GM12878 (cell line): Measurements from ENCODE around the gene CDK5RAP3. TPM values are rescaled to one million over a fixed set of nuclear protein-coding genes. Genes with fewer than 3 reads are reported as not detected.

Experiments used
- BCL3 ChIP-seq: IDR thresholded peaks from 2 replicates; pipeline ENCODE4 v1.6.1; 2011; ENCODE audit warnings: borderline replicate concordance, low read depth, mild to moderate bottlenecking, moderate library complexity, low read length; ENCODE audit not compliant: insufficient read depth, poor library complexity, severe bottlenecking
- CBFB ChIP-seq: IDR thresholded peaks from 2 replicates; pipeline ENCODE4 v1.6.1; 2016; ENCODE audit warnings: antibody characterized with exemption, low read depth
- CEBPB ChIP-seq, 2 experiments: fragments of 150-350 bp in 1 of 2; IDR thresholded peaks; 2 replicates each; pipeline ENCODE4 v1.6.1; 2012 to 2014; ENCODE audit warnings: low read depth in 2 of 2, low read length in 2 of 2, borderline replicate concordance in 1 of 2, inconsistent platforms in 1 of 2
- EGR1 ChIP-seq, 2 experiments: IDR thresholded peaks; 1 replicate in 1 of 2; 2 replicates in 1 of 2; pipeline ENCODE4 v1.6.1; 2011 to 2012; ENCODE audit warnings: low read depth in 2 of 2, low read length in 2 of 2, borderline replicate concordance in 1 of 2, mild to moderate bottlenecking in 1 of 2, moderate library complexity in 1 of 2
- ELK1 ChIP-seq: IDR thresholded peaks from 2 replicates; pipeline ENCODE4 v1.6.1; 2012; ENCODE audit warnings: low read depth, low read length, improper control_type of control experiment
- ETV6 ChIP-seq, 2 experiments: fragments of 450-650 bp in 1 of 2; IDR thresholded peaks in 1 of 2; conservative IDR thresholded peaks in 1 of 2; 2 replicates each; pipeline ENCODE4 v1.6.1; 2014; ENCODE audit warnings: antibody characterized with exemption in 1 of 2, borderline replicate concordance in 1 of 2, low read depth in 1 of 2, mild to moderate bottlenecking in 1 of 2, moderate library complexity in 1 of 2
- FOS ChIP-seq: IDR thresholded peaks from 3 replicates; pipeline ENCODE4 v1.6.1; 2011; ENCODE audit warnings: borderline replicate concordance; ENCODE audit not compliant: insufficient read length; ENCODE audit errors: extremely low read depth
- FOXK2 ChIP-seq: fragments of 450-650 bp; IDR thresholded peaks from 2 replicates; pipeline ENCODE4 v1.6.1; 2017; ENCODE audit warnings: mild to moderate bottlenecking, moderate library complexity
- GATAD2B ChIP-seq: fragments of 450-650 bp; conservative IDR thresholded peaks from 2 replicates; pipeline ENCODE4 v1.6.1; 2017; ENCODE audit warnings: low read depth, mild to moderate bottlenecking, moderate library complexity
- HDAC2 ChIP-seq: fragments of 200-600 bp; sonication (generic); IDR thresholded peaks from 2 replicates; pipeline ENCODE4 v1.6.1; 2017
- HDGF ChIP-seq: fragments of 450-650 bp; IDR thresholded peaks from 2 replicates; pipeline ENCODE4 v1.6.1; 2016; ENCODE audit warnings: antibody characterized with exemption
- JUND ChIP-seq: IDR thresholded peaks from 2 replicates; pipeline ENCODE4 v1.6.1; 2012; ENCODE audit warnings: low read depth, mild to moderate bottlenecking, low read length, improper control_type of control experiment, moderate library complexity
- MEF2A ChIP-seq: IDR thresholded peaks from 2 replicates; pipeline ENCODE4 v1.6.1; 2011; ENCODE audit warnings: low read depth, mild to moderate bottlenecking, low read length, moderate library complexity; ENCODE audit not compliant: insufficient read depth
- REST ChIP-seq: IDR thresholded peaks from 2 replicates; pipeline ENCODE4 v1.6.1; 2012; ENCODE audit warnings: mild to moderate bottlenecking, low read depth, low read length
- RFX5 ChIP-seq: IDR thresholded peaks from 2 replicates; pipeline ENCODE4 v1.6.1; 2011; ENCODE audit warnings: low read depth, low read length, improper control_type of control experiment
- SIN3A ChIP-seq: IDR thresholded peaks from 2 replicates; pipeline ENCODE4 v1.6.1; 2012; ENCODE audit warnings: low read depth, low read length, improper control_type of control experiment
- SKIL ChIP-seq: fragments of 450-650 bp; IDR thresholded peaks from 2 replicates; pipeline ENCODE4 v1.6.1; 2017; ENCODE audit warnings: mild to moderate bottlenecking, low read depth, inconsistent platforms; ENCODE audit not compliant: poor library complexity, severe bottlenecking
- SP1 ChIP-seq: IDR thresholded peaks from one replicate; pipeline ENCODE4 v1.6.1; 2011; ENCODE audit warnings: low read depth, low read length
- SREBF1 ChIP-seq: IDR thresholded peaks from 2 replicates; pipeline ENCODE4 v1.6.1; 2012; ENCODE audit warnings: mild to moderate bottlenecking, low read length
- SUPT20H ChIP-seq: IDR thresholded peaks from 2 replicates; pipeline ENCODE4 v1.6.1; 2011; ENCODE audit warnings: low read depth, mild to moderate bottlenecking, low read length, moderate library complexity, borderline replicate concordance; ENCODE audit not compliant: control insufficient read depth
- ZNF384 ChIP-seq: IDR thresholded peaks from 2 replicates; pipeline ENCODE4 v1.6.1; 2012; ENCODE audit warnings: low read depth, mild to moderate bottlenecking, low read length, improper control_type of control experiment, borderline replicate concordance
- polyA plus RNA-seq, 11 experiments: library from polyadenylated mRNA; depleted of rRNA in 4 of 11; unstranded in 6 of 11; stranded (reverse) in 5 of 11; fragments of >200 nt; fragmentation: Nextera tagmentation in 4 of 11; fragmentation: Illumina TruSeq in 1 of 11; extraction: Ambion mirVana in 4 of 11; extraction: Trizol in 1 of 11; gene quantifications; 1 replicate in 1 of 11; 2 replicates in 10 of 11; pipeline versions ENCODE4 v1.2.1 to v1.2.3, GENCODE V29; 2011 to 2016; ENCODE audit warnings: inconsistent platforms in 2 of 11, missing spikeins in 2 of 11, low read depth in 1 of 11
- total RNA-seq, 4 experiments: library from RNA; depleted of rRNA in 3 of 4; stranded (reverse); fragments of >200 nt in 3 of 4; fragmentation: Illumina TruSeq in 1 of 4; extraction: Trizol in 1 of 4; gene quantifications; 2 replicates each; pipeline versions ENCODE4 v1.2.1 to v1.2.3, GENCODE V29; 2013 to 2021

Gene CDK5RAP3
- total and polyA plus RNA-seq, 10 of the 15 experiments (the other 5 are each of a cell fraction or from before 2014, with no cell fraction given), result 69.4 to 237 (median 160) TPM

DNA sequence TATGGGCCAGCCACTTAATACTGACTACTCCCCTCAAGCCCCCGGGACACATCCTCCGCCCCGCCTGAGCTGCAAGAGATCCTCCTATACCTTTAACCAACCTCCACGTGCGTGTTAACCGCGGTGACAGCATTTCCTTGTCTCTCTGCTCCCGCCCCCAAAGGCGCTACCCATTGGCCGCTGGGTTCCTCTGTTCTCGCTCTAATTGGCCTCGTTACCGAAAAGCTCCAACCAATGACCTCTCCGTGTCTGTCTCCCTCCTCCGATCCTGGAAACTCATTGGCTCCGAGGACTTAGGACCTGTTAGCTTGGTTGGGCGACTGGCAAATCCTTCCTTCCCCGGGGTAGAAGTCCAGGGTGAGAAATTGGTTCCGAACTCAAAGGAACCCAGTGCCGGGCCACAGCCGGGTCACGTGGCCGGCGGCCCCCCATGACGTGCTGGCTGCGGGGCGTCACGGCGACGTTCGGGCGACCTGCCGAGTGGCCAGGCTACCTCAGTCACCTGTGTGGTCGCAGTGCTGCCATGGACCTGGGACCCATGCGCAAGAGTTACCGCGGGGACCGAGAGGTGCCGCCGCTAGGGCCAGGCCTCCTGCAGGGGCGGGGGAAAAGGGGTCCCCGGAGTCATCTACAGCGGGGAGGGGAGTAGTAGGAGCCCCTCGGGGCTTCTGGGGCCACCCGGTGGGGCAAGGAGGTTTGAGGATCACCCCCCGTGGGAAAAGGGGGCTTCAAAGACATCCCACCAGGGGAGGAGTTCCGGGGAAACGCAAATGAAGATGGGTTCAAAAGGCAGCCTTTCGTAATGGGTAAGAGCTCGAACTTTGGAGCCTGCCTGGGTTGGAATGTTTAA lies 29.4 kb upstream of the CDK5RAP3 start, which contains the start of gene PNPO (continued):
- TF ChIP-seq REST (no peak), CBFB (peak; percentile 88), ETV6 (conservative IDR thresholded peaks at IDR 0.05 in 1 of 2, IDR thresholded peaks at IDR 0.05 in 1 of 2; ENCODE audit: borderline replicate concordance in 1 of 2, low read depth in 1 of 2) (no peak), EGR1 (IDR thresholded peaks at IDR 0.05; ENCODE audit: borderline replicate concordance in 1 of 2, low read depth in 2 of 2, low read length in 2 of 2) (no peak; a peak in 1 of 3 replicates), MEF2A (no peak), RFX5 (peak; percentile 79), CEBPB (IDR thresholded peaks at IDR 0.05; ENCODE audit: borderline replicate concordance in 1 of 2, low read depth in 2 of 2, low read length in 2 of 2) (no peak), JUND (peak; percentile 47; the same call in 1 of the 2 replicates), FOS (peak; percentile 90), SREBF1 (0 out of 2 replicates have a peak, but pooled peaks have one; percentile 2), ELK1 (peak; percentile 38; the same call in 1 of the 2 replicates), SUPT20H (no peak), SKIL (peak; percentile 48), HDGF (no peak), SP1 (peak; percentile 97), GATAD2B (peak; percentile 65), ZNF384 (0 out of 2 replicates have a peak, but pooled peaks have one; percentile 12), SIN3A (peak; percentile 81), BCL3 (no peak), FOXK2 (no peak), HDAC2 (no peak)
